ENCODE results near the gene HEY2. TPM values are rescaled to one million over a fixed set of nuclear protein-coding genes. Genes with fewer than 3 reads are reported as not detected.

HEY2 gene
- total RNA-seq, 1 experiment from 2014 or later, result not detected

GRCh38 chr6:125809570-125810170 lies 60.2 kb downstream of the HEY2 start:
- no peaks in the 10 kb centered on the region for H3K27me3 ChIP-seq (ENCODE audit: low read length)
- no peaks in the 10 kb centered on the region for H3K9me2 ChIP-seq (replicated peaks; ENCODE audit: low read length)
- H3K9ac ChIP-seq (ENCODE audit: low read length), result no peak overlapping the region
- DNase-seq (no peak), ATAC-seq (no peak)
- no peak overlapping the region for H2AFZ ChIP-seq (ENCODE audit: low read length)
- H3K9me3 ChIP-seq (ENCODE audit: low read length), result no peaks in the 10 kb centered on the region
- ChIA-PET CTCF (no interaction called here), POLR2A (ENCODE audit: unreplicated experiment) (no interaction called here)
- no peaks in the 10 kb centered on the region for H3F3A ChIP-seq (ENCODE audit: low read length, unreplicated experiment)
- peaks cover 16% of the 10 kb centered on the region for H3K4me1 ChIP-seq (ENCODE audit: insufficient read depth, low read length)
- TF ChIP-seq EZH2 (IDR thresholded peaks at IDR 0.05; ENCODE audit: low read length, unreplicated experiment) (no peak), EZH2phosphoT487 (IDR thresholded peaks at IDR 0.05; ENCODE audit: borderline replicate concordance, low read length) (no peak), CTCF (conservative IDR thresholded peaks at IDR 0.05; ENCODE audit: low read depth, low read length) (no peak)
- H3K4me3 ChIP-seq (ENCODE audit: low read length), result no peak overlapping the region
- intact Hi-C loops (cut with micrococcal nuclease), result no loop called here
- H3K27ac ChIP-seq (ENCODE audit: low read length), result no peak overlapping the region
- H3K4me2 ChIP-seq (ENCODE audit: low read length), result no peak overlapping the region
- BruUV-seq (replicated peaks), result no TSS peak
- H4K20me1 ChIP-seq (ENCODE audit: low read length), result no peaks in the 10 kb centered on the region
- H3K36me3 ChIP-seq (ENCODE audit: low read depth, low read length), result no peaks in the 10 kb centered on the region
- H3K79me2 ChIP-seq (ENCODE audit: low read length), result no peaks in the 10 kb centered on the region

GRCh38 chr6:125810445-125810844 lies 61.0 kb downstream of the HEY2 start:
- TF ChIP-seq CTCF (conservative IDR thresholded peaks at IDR 0.05; ENCODE audit: low read depth, low read length), result no peak
- TF ChIP-seq EZH2 (IDR thresholded peaks at IDR 0.05; ENCODE audit: low read length, unreplicated experiment), result no peak
- no peak for TF ChIP-seq EZH2phosphoT487 (IDR thresholded peaks at IDR 0.05; ENCODE audit: borderline replicate concordance, low read length)
- Histone ChIP-seq H3K9me2 (replicated peaks; ENCODE audit: low read length) (no peaks in the 10 kb centered on the region), H2AFZ (ENCODE audit: low read length) (no peak overlapping the region), H3K36me3 (ENCODE audit: low read depth, low read length) (no peaks in the 10 kb centered on the region), H3F3A (ENCODE audit: low read length, unreplicated experiment) (no peaks in the 10 kb centered on the region), H3K4me3 (ENCODE audit: low read length) (no peak overlapping the region), H3K9ac (ENCODE audit: low read length) (no peak overlapping the region), H4K20me1 (ENCODE audit: low read length) (no peaks in the 10 kb centered on the region), H3K4me1 (ENCODE audit: insufficient read depth, low read length) (peaks cover 16% of the 10 kb centered on the region), H3K9me3 (ENCODE audit: low read length) (no peaks in the 10 kb centered on the region), H3K27ac (ENCODE audit: low read length) (no peak overlapping the region), H3K4me2 (ENCODE audit: low read length) (no peak overlapping the region), H3K27me3 (ENCODE audit: low read length) (no peaks in the 10 kb centered on the region), H3K79me2 (ENCODE audit: low read length) (no peaks in the 10 kb centered on the region)
- ChIA-PET POLR2A (ENCODE audit: unreplicated experiment) (no interaction called here), CTCF (no interaction called here)
- no TSS peak for BruUV-seq (replicated peaks)
- intact Hi-C loops (cut with micrococcal nuclease), result no loop called here
- no peak for DNase-seq
- no peak for ATAC-seq

Other genes starting within 250 kb of the HEY2 start
- 12.1 and 13.4 TPM in 2 replicates for gene NCOA7, start 41.3 kb downstream of the HEY2 start, total RNA-seq (2014; rRNA removed)
- gene HINT3, start 207.1 kb downstream of the HEY2 start, total RNA-seq (2014; rRNA removed), result 7.8 and 8.0 TPM in 2 replicates
- gene TRMT11, start 236.9 kb downstream of the HEY2 start, total RNA-seq (2014; rRNA removed), result 17.9 and 23.5 TPM in 2 replicates

Measured in PC-3 (cell line).